H1 (cell line): Measurements from ENCODE around the gene EHBP1. TPM values are rescaled to one million over a fixed set of nuclear protein-coding genes. Genes with fewer than 3 reads are reported as not detected.

ENCODE experiments used
- CTCF ChIA-PET: fragments of 300-600 bp; sonication (Branson Sonifier 250); formaldehyde crosslinking; loops from one replicate; lab custom pipeline; 2021; ENCODE audit not compliant: partially characterized antibody; lab: Charles Lee
- POLR2A ChIA-PET: fragments of 300-600 bp; sonication (Branson Sonifier 250); formaldehyde crosslinking; loops from one replicate; lab custom pipeline; 2021; ENCODE audit warnings: inconsistent platforms; ENCODE audit not compliant: partially characterized antibody; lab: Charles Lee
- DNase-seq, 2 experiments: peaks; one replicate each; pipeline versions ENCODE4 v3.0.0 to v3.0.0-alpha.2; 2010 to 2022; ENCODE audit warnings: low spot score in 2 of 2, low read depth in 1 of 2, mixed read lengths in 1 of 2
- FAIRE-seq: peaks from 2 replicates; lab custom pipeline; 2011; peaks lifted over from hg19 to GRCh38; lab: Jason Lieb, UNC
- H2AFZ ChIP-seq: 2 replicates; pipeline ENCODE4 v1.8.1; 2012; ENCODE audit warnings: low read length, inconsistent platforms
- H2AK5ac ChIP-seq: 2 replicates; pipeline ENCODE4 v1.6.1; 2013; ENCODE audit warnings: low read depth, low read length
- H2BK120ac ChIP-seq: replicated peaks from 2 replicates; pipeline ENCODE3; 2013; ENCODE audit warnings: low read depth, low read length, inconsistent platforms
- H2BK12ac ChIP-seq: 2 replicates; pipeline ENCODE4 v1.6.1; 2013; ENCODE audit warnings: low read depth, low read length
- H2BK15ac ChIP-seq: 2 replicates; pipeline ENCODE4 v1.6.1; 2013; ENCODE audit warnings: low read length
- H2BK20ac ChIP-seq: 2 replicates; pipeline ENCODE4 v1.6.1; 2013; ENCODE audit warnings: low read length
- H2BK5ac ChIP-seq: 2 replicates; pipeline ENCODE4 v1.6.1; 2013; ENCODE audit warnings: low read depth, low read length
- H3K14ac ChIP-seq: 2 replicates; pipeline ENCODE4 v1.6.1; 2013; ENCODE audit warnings: inconsistent platforms; ENCODE audit not compliant: insufficient read length
- H3K18ac ChIP-seq: 2 replicates; pipeline ENCODE4 v1.6.1; 2013; ENCODE audit warnings: low read length; ENCODE audit errors: extremely low read depth
- H3K23ac ChIP-seq: 2 replicates; pipeline ENCODE4 v1.6.1; 2013; ENCODE audit warnings: inconsistent platforms; ENCODE audit not compliant: insufficient read length
- H3K23me2 ChIP-seq: 2 replicates; pipeline ENCODE4 v1.6.1; 2013; ENCODE audit warnings: low read depth, low read length
- H3K27ac ChIP-seq: 2 replicates; pipeline ENCODE4 v1.6.1; 2011; ENCODE audit warnings: low read depth, low read length, inconsistent platforms
- H3K27me3 ChIP-seq, 4 experiments: replicated peaks in 1 of 4; 1 replicate in 1 of 4; 2 replicates in 3 of 4; pipeline versions ENCODE4 v1.6.1 to v1.8.1; 2011 to 2013; ENCODE audit warnings: low read length in 3 of 4, mild to moderate bottlenecking in 3 of 4, inconsistent platforms in 2 of 4, mixed read lengths in 2 of 4, moderate library complexity in 1 of 4; ENCODE audit not compliant: control insufficient read depth in 3 of 4, insufficient read depth in 3 of 4; ENCODE audit errors: extremely low read depth in 1 of 4
- H3K36me3 ChIP-seq, 4 experiments: 2 replicates each; pipeline versions ENCODE4 v1.6.1 to v1.8.1; 2011 to 2013; ENCODE audit warnings: mild to moderate bottlenecking in 4 of 4, low read length in 3 of 4, moderate library complexity in 2 of 4, control low read depth in 1 of 4, inconsistent platforms in 1 of 4; ENCODE audit not compliant: insufficient read depth in 4 of 4, control insufficient read depth in 2 of 4
- H3K4ac ChIP-seq: replicated peaks from 2 replicates; pipeline ENCODE3; 2013; ENCODE audit warnings: low read length, low read depth, mixed read lengths, inconsistent platforms; ENCODE audit not compliant: insufficient read length
- H3K4me1 ChIP-seq, 4 experiments: replicated peaks in 1 of 4; 1 replicate in 1 of 4; 2 replicates in 3 of 4; pipeline versions ENCODE4 v1.6.1 to v1.8.1; 2011 to 2013; ENCODE audit warnings: low read length in 3 of 4, inconsistent platforms in 2 of 4, mixed read lengths in 1 of 4; ENCODE audit not compliant: insufficient read depth in 4 of 4, control insufficient read depth in 3 of 4
- H3K4me2 ChIP-seq, 2 experiments: 2 replicates each; pipeline versions ENCODE4 v1.6.1 to v1.8.1; 2011 to 2013; ENCODE audit warnings: low read depth in 2 of 2, low read length in 2 of 2, control low read depth in 1 of 2, inconsistent platforms in 1 of 2, mild to moderate bottlenecking in 1 of 2; ENCODE audit not compliant: insufficient read depth in 1 of 2
- H3K4me3 ChIP-seq, 4 experiments: fragments of 200-600, 300-600 bp in 1 of 4; sonication (generic), shearing (Covaris generic), sonication (Bioruptor Twin) in 1 of 4; 2 replicates each; pipeline versions ENCODE4 v1.5.1 to v1.8.1; 2011 to 2016; ENCODE audit warnings: low read length in 4 of 4, low read depth in 3 of 4, control low read depth in 2 of 4, inconsistent platforms in 2 of 4, mild to moderate bottlenecking in 2 of 4, mixed read lengths in 1 of 4, moderate library complexity in 1 of 4; ENCODE audit not compliant: insufficient read depth in 2 of 4; ENCODE audit errors: extremely low read depth in 1 of 4
- H3K56ac ChIP-seq: replicated peaks from 2 replicates; pipeline ENCODE3; 2013; ENCODE audit warnings: low read depth, mild to moderate bottlenecking, mixed read lengths, low read length, inconsistent platforms; ENCODE audit not compliant: insufficient read length
- H3K79me1 ChIP-seq: 2 replicates; pipeline ENCODE4 v1.6.1; 2013; ENCODE audit warnings: low read depth, low read length, control low read depth
- H3K79me2 ChIP-seq, 2 experiments: 2 replicates each; pipeline versions ENCODE4 v1.6.1 to v1.8.1; 2012 to 2013; ENCODE audit warnings: low read length in 2 of 2, mild to moderate bottlenecking in 2 of 2, inconsistent platforms in 1 of 2; ENCODE audit not compliant: insufficient read depth in 2 of 2, control insufficient read depth in 1 of 2
- H3K9ac ChIP-seq, 4 experiments: replicated peaks in 1 of 4; 1 replicate in 1 of 4; 2 replicates in 3 of 4; pipeline versions ENCODE4 v1.6.1 to v1.8.1; 2011 to 2013; ENCODE audit warnings: low read depth in 3 of 4, low read length in 3 of 4, control low read depth in 2 of 4, mild to moderate bottlenecking in 2 of 4, moderate library complexity in 2 of 4, inconsistent platforms in 1 of 4; ENCODE audit errors: extremely low read depth in 1 of 4
- H3K9me3 ChIP-seq, 2 experiments: 2 replicates each; pipeline versions ENCODE4 v1.6.1 to v1.8.1; 2012 to 2013; ENCODE audit warnings: mild to moderate bottlenecking in 2 of 2, moderate library complexity in 2 of 2, control low read depth in 1 of 2, inconsistent platforms in 1 of 2, low read depth in 1 of 2, low read length in 1 of 2, mixed read lengths in 1 of 2; ENCODE audit not compliant: insufficient read depth in 2 of 2
- H4K20me1 ChIP-seq, 2 experiments: replicated peaks in 1 of 2; 2 replicates each; pipeline versions ENCODE3 to v1.8.1; 2011 to 2013; ENCODE audit warnings: inconsistent platforms in 2 of 2, low read length in 2 of 2, mild to moderate bottlenecking in 1 of 2; ENCODE audit not compliant: insufficient read depth in 2 of 2, control insufficient read depth in 1 of 2
- H4K5ac ChIP-seq: 2 replicates; pipeline ENCODE4 v1.6.1; 2013; ENCODE audit warnings: low read length, low read depth, mixed read lengths, inconsistent platforms; ENCODE audit not compliant: insufficient read length
- H4K8ac ChIP-seq: 2 replicates; pipeline ENCODE4 v1.8.0; 2013; ENCODE audit warnings: mild to moderate bottlenecking, moderate library complexity, low read length, inconsistent platforms; ENCODE audit not compliant: insufficient read depth; ENCODE audit errors: extremely low read depth
- H4K91ac ChIP-seq: replicated peaks from 2 replicates; pipeline ENCODE3; 2013; ENCODE audit warnings: low read length, mixed read lengths, inconsistent platforms; ENCODE audit not compliant: insufficient read length
- KDM1A ChIP-seq: fragments of 200-600, 300-600 bp; sonication (generic); IDR thresholded peaks from 2 replicates; pipeline ENCODE4 v1.7.1; 2016; ENCODE audit warnings: mild to moderate bottlenecking, low read length, borderline replicate concordance
- MAFK ChIP-seq: IDR thresholded peaks from 2 replicates; pipeline ENCODE4 v1.6.1; 2012; ENCODE audit warnings: low read depth, mild to moderate bottlenecking, improper control_type of control experiment, low read length
- RNF2 ChIP-seq: fragments of 200-900, 300-1000 bp; sonication (generic); IDR thresholded peaks from 2 replicates; pipeline ENCODE4 v1.7.1; 2016; ENCODE audit warnings: borderline replicate concordance, low read depth, mild to moderate bottlenecking, antibody characterized with exemption, low read length; ENCODE audit not compliant: poor library complexity, severe bottlenecking; ENCODE audit errors: missing control alignments
- WGBS, 2 experiments: shearing (Covaris generic) in 1 of 2; methylation state at CpG; one replicate each; pipeline versions ENCODE4 v1.1.6 to v1.1.7; 2013 to 2015; ENCODE audit warnings: low lambda C conversion rate in 2 of 2, mixed read lengths in 2 of 2, inconsistent platforms in 1 of 2, low coverage in 1 of 2, missing lambda C conversion rate in 1 of 2; ENCODE audit not compliant: insufficient replicate concordance in 2 of 2, insufficient coverage in 1 of 2, insufficient read length in 1 of 2; ENCODE audit errors: extremely low coverage in 1 of 2, missing lambda C conversion rate in 1 of 2; 5-methylcytosine and 5-hydroxymethylcytosine counted together
- polyA plus RNA-seq, 7 experiments: library from polyadenylated mRNA; depleted of rRNA in 3 of 7; stranded (reverse) in 5 of 7; unstranded in 2 of 7; fragments of >200 nt in 5 of 7; fragments of 200-250 nt in 2 of 7; gene quantifications; 1 replicate in 5 of 7; 2 replicates in 1 of 7; 4 replicates in 1 of 7; pipeline versions ENCODE4 v1.2.1 to v1.2.3, GENCODE V29; 2011 to 2013; ENCODE audit warnings: missing spikeins in 2 of 7, mixed read lengths in 2 of 7
- total RNA-seq: library from RNA; stranded (reverse); fragmentation: NEBNext Ultra II Directional; extraction: Animal tissue kit (Norgen Biotek cat#: 25700); gene quantifications from 2 replicates; pipeline ENCODE4 v1.2.1, GENCODE V29; 2021
- TF ChIP-seq, protein P1 (sequence below): IDR thresholded peaks from 2 replicates; pipeline ENCODE4 v1.6.1; 2011; ENCODE audit warnings: low read depth, mild to moderate bottlenecking, low read length; ENCODE audit not compliant: insufficient read depth

EHBP1 gene
- total and polyA plus RNA-seq, 2 of the 8 experiments (the other 6 are each of a cell fraction or from before 2014, with no cell fraction given), result 12.0 to 64.1 TPM

DNA sequence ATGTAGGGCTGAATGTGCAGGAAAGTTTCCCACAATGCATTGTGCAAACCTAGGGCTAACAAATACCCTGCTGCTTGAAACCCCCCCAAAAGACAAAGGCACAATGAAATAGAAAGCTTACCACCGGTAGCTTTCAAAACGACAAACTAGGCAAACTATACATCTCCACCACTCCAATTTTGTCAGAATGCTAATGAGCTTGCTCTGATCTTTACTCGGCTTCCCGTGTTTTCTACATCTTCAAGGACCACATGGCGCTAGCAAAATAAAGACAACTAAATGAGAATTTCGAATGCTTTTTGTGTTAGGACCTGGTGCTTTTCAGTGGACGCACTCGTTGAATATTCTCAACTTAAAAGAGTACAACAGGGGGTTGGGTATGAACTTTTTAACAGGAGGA, 307.9 kb downstream of the EHBP1 start:
- no peaks in the 10 kb centered on the region for H3K36me3 ChIP-seq
- H3K56ac ChIP-seq, result no peak overlapping the region
- H4K91ac ChIP-seq, result no peak overlapping the region
- FAIRE-seq (no peak), DNase-seq (no peak)
- no peaks in the 10 kb centered on the region for H3K79me2 ChIP-seq
- no peak overlapping the region for H3K4ac ChIP-seq
- H3K9ac ChIP-seq, result no peak overlapping the region
- 72% methylated on average over 8 of the region's 8 CpGs; no CpG with 5 or more reads in 1 of the 2 experiments for WGBS, 2 experiments
- no peak overlapping the region for H2AK5ac ChIP-seq
- H2AFZ ChIP-seq, result no peak overlapping the region
- H3K18ac ChIP-seq, result no peak overlapping the region
- no peak overlapping the region for H2BK20ac ChIP-seq
- no peak overlapping the region for H2BK5ac ChIP-seq
- no peak overlapping the region for H3K27ac ChIP-seq
- no peak for TF ChIP-seq RNF2
- TF ChIP-seq, protein P1, sequence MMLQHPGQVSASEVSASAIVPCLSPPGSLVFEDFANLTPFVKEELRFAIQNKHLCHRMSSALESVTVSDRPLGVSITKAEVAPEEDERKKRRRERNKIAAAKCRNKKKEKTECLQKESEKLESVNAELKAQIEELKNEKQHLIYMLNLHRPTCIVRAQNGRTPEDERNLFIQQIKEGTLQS, result no peak
- no peak for TF ChIP-seq MAFK
- no peak for TF ChIP-seq KDM1A
- H3K4me1 ChIP-seq, result peaks cover 0 to 6% (median 2%) of the 10 kb centered on the region in 4 experiments; a peak in 3 of 7 replicates
- H2BK12ac ChIP-seq, result no peak overlapping the region
- no peak overlapping the region for H2BK120ac ChIP-seq
- H3K79me1 ChIP-seq, result no peaks in the 10 kb centered on the region
- no peaks in the 10 kb centered on the region for H4K20me1 ChIP-seq
- H3K14ac ChIP-seq, result no peak overlapping the region
- H3K4me2 ChIP-seq, result no peak overlapping the region
- CTCF ChIA-PET, result interaction anchor here (1.0 to 1.4 kb wide), 4 partner anchors 12 to 225 kb away, joined by 3 to 5 read pairs (median 4); no protein-coding TSS in a partner anchor
- H4K8ac ChIP-seq, result no peak overlapping the region
- no peak overlapping the region for H2BK15ac ChIP-seq
- no peaks in the 10 kb centered on the region for H3K9me3 ChIP-seq
- POLR2A ChIA-PET, result no interaction called here
- H4K5ac ChIP-seq, result no peak overlapping the region
- H3K27me3 ChIP-seq, result no peaks in the 10 kb centered on the region
- H3K23ac ChIP-seq, result no peak overlapping the region
- H3K4me3 ChIP-seq, result no peak overlapping the region
- H3K23me2 ChIP-seq, result no peaks in the 10 kb centered on the region
